Measurements from ENCODE around the gene SEMG1.

GRCh38 chr20:45226287-45226686, 19.5 kb downstream of the SEMG1 start:
- TF ChIP-seq POLR2A (conservative IDR thresholded peaks at IDR 0.05) (no peak), RAD21 (CRISPR knock-in tag; conservative IDR thresholded peaks at IDR 0.05 in 1 of 2, IDR thresholded peaks at IDR 0.05 in 1 of 2) (no peak), SMARCC2 (IDR thresholded peaks at IDR 0.05; ENCODE audit: low read depth) (no peak)

All from K562 (cell line).